Mesothelial cell of epicardium (in vitro differentiated cells): Measurements from ENCODE around the gene GGT7. TPM values are rescaled to one million over a fixed set of nuclear protein-coding genes. Genes with fewer than 3 reads are reported as not detected.
A peak's percentile ranks its signal among the peaks of the same experiment; 100 is the strongest.

ENCODE experiments used
- DNase-seq, 2 experiments: peaks; one replicate each; pipeline ENCODE4 v3.0.0; 2021; ENCODE audit warnings: low spot score in 2 of 2; ENCODE audit not compliant: unreplicated experiment in 2 of 2
- H3K27ac Mint-ChIP-seq: 2 replicates; pipeline ENCODE4 v1.8.0; 2021; ENCODE audit warnings: mixed read lengths
- H3K27me3 Mint-ChIP-seq: 2 replicates; pipeline ENCODE4 v1.8.0; 2021; ENCODE audit warnings: low read depth, mixed read lengths
- H3K36me3 Mint-ChIP-seq: 2 replicates; pipeline ENCODE4 v1.8.0; 2021; ENCODE audit warnings: mixed read lengths
- H3K4me1 Mint-ChIP-seq: 2 replicates; pipeline ENCODE4 v1.8.0; 2021; ENCODE audit warnings: mixed read lengths
- H3K4me3 Mint-ChIP-seq: 2 replicates; pipeline ENCODE4 v1.8.0; 2021; ENCODE audit warnings: mild to moderate bottlenecking, moderate library complexity, mixed read lengths
- H3K9me3 Mint-ChIP-seq: 2 replicates; pipeline ENCODE4 v1.8.0; 2021; ENCODE audit warnings: mixed read lengths
- CTCF ChIP-seq: fragments of 200-600 bp; sonication (generic); IDR thresholded peaks from one replicate; pipeline ENCODE4 v1.5.0; 2021; ENCODE audit warnings: antibody characterized with exemption; ENCODE audit not compliant: unreplicated experiment
- total RNA-seq: library from RNA; stranded (reverse); gene quantifications from 3 replicates; pipeline ENCODE4 v1.2.1, GENCODE V29; 2021

Gene GGT7
- total RNA-seq, 1 donor from 2014 or later: 35.9 TPM

DNA sequence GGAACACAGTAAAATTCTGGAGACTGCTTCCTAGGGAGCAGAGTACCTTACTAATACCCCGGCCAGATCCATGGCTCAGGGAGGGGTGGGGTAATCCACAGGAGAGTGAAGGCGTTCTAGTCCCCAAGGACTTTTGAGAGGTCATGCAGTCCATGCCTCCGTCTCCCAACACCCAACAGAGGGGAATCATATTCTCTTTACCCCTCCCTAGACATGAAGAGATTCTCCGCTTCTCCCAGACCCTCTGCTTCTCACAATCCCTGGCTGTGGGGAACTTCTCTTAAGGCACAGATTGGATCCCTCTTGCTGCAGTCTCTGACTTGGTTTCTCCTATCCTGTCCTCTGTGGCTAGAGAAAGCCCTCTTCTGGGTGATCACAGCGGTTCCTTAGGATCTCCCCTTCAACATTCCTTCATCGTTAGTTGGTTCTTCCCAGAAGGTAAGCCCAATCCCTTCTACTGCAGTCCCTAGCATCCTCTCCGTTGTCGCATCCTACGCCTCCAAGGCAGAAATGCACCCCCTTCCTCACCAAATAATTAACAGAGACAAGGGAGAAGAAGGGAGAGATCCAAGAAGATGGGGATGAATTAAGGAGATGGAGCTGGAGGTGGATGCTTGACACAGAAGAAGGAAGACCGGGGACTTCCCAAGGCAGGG lies 562 bp downstream of the GGT7 start:
- Mint-ChIP-seq H3K27me3 (no peaks in the 10 kb centered on the region), H3K36me3 (no peaks in the 10 kb centered on the region), H3K4me1 (peaks cover 30% of the 10 kb centered on the region), H3K4me3 (peak overlapping the region; percentile 75), H3K27ac (no peak overlapping the region), H3K9me3 (no peaks in the 10 kb centered on the region)
- DNase-seq: no peak
- no peak for TF ChIP-seq CTCF

- H3K4me3 Mint-ChIP-seq: peak overlapping the region; percentile 75
- no peak for DNase-seq
- no peaks in the 10 kb centered on the region for H3K9me3 Mint-ChIP-seq
- peaks cover 28% of the 10 kb centered on the region for H3K4me1 Mint-ChIP-seq
- TF ChIP-seq CTCF: no peak
- H3K27me3 Mint-ChIP-seq: no peaks in the 10 kb centered on the region
- no peaks in the 10 kb centered on the region for H3K36me3 Mint-ChIP-seq
- no peak overlapping the region for H3K27ac Mint-ChIP-seq
These were observed 1.2 kb downstream of the GGT7 start for GRCh38 chr20:34871320-34871926.

- no peak overlapping the region for H3K4me3 Mint-ChIP-seq
- no peaks in the 10 kb centered on the region for H3K9me3 Mint-ChIP-seq
- no peaks in the 10 kb centered on the region for H3K4me1 Mint-ChIP-seq
- no peak for TF ChIP-seq CTCF
- no peak overlapping the region for H3K27ac Mint-ChIP-seq
- H3K36me3 Mint-ChIP-seq: peaks cover 6% of the 10 kb centered on the region
- no peak for DNase-seq
- no peaks in the 10 kb centered on the region for H3K27me3 Mint-ChIP-seq
These were observed 8.4 kb downstream of the GGT7 start for GRCh38 chr20:34864216-34864615.

GRCh38 chr20:34863421-34863965 lies 9.2 kb downstream of the GGT7 start:
- no peaks in the 10 kb centered on the region for H3K9me3 Mint-ChIP-seq
- H3K36me3 Mint-ChIP-seq: peaks cover 8% of the 10 kb centered on the region
- H3K4me1 Mint-ChIP-seq: no peaks in the 10 kb centered on the region
- no peak for DNase-seq
- no peaks in the 10 kb centered on the region for H3K27me3 Mint-ChIP-seq
- no peak for TF ChIP-seq CTCF
- H3K4me3 Mint-ChIP-seq: no peak overlapping the region
- no peak overlapping the region for H3K27ac Mint-ChIP-seq

DNA sequence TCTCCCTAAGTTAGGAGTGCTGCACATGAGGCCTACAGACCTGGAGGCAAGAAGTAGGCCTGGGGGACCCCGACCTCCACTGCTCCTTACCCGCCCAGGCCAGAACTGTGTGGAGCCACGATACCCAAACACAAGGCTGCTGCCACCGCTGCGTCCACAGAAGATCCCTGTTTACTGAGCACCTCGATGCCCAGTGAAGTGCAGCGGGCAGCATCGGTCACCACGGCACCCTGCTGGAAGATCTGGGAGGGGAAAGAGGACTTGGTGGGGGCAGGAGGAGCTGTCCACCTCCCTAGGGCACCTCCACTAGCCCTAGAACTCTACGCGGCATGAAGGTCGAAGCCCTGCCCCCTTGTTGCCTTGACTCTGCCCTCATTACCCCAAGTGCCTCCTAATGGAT lies 9.9 kb downstream of the GGT7 start:
- no peaks in the 10 kb centered on the region for H3K27me3 Mint-ChIP-seq
- no peak for DNase-seq
- H3K27ac Mint-ChIP-seq: no peak overlapping the region
- no peak for TF ChIP-seq CTCF
- H3K4me3 Mint-ChIP-seq: no peak overlapping the region
- H3K4me1 Mint-ChIP-seq: no peaks in the 10 kb centered on the region
- H3K36me3 Mint-ChIP-seq: peaks cover 11% of the 10 kb centered on the region
- no peaks in the 10 kb centered on the region for H3K9me3 Mint-ChIP-seq
